ENCODE results near the gene INPP5A.

The INPP5A gene

DNA sequence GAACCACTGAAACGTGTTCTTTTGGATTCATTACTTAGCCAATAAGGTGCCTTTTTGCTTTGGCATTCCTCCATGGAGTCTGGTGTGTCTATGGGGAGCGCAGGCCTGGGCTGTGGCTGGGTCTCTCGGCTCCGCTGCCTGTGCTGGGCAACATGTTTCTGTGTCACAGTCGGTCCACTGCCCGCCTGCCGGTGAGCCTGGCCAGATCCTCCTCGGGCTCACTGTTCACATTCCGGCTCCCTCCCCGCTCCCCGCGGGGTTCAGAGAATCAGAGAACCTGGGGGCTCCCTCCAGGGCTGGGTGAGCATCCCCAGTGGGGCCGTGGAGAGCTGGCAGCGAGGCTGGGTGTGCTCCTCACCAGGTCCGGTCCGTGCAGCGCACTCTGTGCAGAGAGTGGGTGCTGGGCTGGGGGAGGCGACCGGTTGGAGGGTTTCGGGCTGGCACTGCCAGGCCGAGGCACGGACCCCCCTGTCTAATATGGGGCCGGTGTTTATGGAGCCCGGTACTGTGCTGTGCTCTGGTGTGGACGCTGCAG, 70.4 kb downstream of the INPP5A start:
- in situ Hi-C loops (cut with HindIII; ENCODE audit: low sequenced_read_pairs), result no loop called here

DNA sequence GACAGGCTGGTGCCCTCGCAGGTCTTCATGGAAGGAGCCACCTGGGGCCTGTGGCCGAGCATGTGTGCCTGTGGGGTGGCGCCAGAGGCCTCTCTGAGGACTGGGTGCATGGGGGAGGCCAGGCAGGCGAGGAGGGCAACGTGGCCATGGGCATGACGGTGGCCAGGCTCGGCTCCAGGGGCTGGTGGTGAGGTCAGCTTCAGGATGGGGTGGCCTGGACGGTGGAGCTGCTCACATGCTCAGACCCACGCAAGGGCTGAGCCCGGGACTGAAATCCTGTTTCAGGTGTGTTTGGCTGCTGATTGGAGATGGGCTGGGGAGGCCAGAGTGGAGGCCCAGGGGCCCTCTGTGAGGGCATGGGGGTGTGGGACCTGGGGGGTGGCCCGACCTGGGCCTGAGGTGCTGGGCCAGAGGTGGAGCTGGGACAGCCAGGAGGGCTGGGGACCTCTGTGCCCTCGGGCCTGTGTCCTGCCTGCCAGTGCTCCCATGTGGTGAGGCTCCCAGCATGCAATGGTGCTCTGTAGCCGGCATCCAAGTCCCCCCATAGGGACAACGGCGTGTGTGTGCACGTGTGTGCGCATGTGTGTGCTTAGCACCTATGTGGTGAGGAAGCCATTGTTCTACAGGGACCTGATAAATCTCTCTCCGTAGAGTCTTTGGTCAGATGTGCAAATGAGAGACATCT, 71.1 kb downstream of the INPP5A start:
- in situ Hi-C loops (cut with HindIII; ENCODE audit: low sequenced_read_pairs), result no loop called here

DNA sequence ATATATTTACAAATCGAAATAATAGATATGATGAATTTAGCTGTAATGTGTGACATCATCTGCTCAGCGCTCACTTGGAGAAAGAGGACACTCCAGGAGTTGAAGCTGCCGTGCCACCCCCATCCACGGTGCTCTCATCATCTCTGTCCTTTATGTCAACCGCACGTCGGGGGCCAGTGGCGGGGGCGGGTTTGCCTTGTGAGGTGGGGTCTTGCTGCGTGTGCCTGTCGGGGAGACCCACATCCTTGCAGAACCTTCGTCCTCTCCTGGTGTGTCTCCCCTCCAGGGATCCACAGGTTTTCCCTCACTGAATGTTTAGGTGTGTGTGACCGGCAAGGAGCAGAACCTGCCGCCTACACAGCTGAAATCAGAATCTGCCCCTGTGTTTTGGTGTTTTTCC, 71.6 kb downstream of the INPP5A start:
- in situ Hi-C loops (cut with HindIII; ENCODE audit: low sequenced_read_pairs), result no loop called here

DNA sequence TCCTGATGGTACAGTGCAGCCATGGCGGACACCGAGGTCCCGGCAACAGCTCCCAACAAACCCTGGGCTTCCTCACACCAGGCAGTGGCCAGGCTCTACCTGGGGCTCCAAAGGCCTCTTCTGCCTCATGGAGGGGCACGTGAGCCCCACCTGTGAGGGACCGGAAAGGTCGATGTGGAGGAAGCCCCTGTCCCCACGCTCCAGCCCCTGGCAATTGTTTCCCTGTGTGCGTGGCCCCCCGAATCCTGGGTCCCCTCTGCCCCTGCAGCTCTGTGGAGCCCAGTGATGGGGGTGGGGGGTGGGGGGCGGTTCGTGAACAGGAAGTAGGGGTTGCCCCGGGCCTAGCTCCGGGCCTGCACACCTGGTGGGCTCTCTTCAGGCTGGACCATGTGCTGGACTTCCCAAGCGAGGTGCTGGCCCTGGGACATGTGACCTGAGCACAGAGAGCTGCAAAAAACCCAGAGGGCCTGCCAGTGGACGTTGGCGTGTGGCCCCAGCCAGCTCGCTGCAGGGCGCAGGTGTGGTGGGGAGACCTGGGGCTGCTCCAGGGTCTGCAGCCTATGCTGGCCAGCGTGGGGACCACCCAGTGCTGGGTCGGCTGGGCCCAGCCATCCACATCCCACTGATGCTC, 72.6 kb downstream of the INPP5A start:
- in situ Hi-C loops (cut with HindIII; ENCODE audit: low sequenced_read_pairs), result loop anchor here (10.0 kb wide), 2 partner anchors 105 to 375 kb away; no protein-coding TSS in a partner anchor

DNA sequence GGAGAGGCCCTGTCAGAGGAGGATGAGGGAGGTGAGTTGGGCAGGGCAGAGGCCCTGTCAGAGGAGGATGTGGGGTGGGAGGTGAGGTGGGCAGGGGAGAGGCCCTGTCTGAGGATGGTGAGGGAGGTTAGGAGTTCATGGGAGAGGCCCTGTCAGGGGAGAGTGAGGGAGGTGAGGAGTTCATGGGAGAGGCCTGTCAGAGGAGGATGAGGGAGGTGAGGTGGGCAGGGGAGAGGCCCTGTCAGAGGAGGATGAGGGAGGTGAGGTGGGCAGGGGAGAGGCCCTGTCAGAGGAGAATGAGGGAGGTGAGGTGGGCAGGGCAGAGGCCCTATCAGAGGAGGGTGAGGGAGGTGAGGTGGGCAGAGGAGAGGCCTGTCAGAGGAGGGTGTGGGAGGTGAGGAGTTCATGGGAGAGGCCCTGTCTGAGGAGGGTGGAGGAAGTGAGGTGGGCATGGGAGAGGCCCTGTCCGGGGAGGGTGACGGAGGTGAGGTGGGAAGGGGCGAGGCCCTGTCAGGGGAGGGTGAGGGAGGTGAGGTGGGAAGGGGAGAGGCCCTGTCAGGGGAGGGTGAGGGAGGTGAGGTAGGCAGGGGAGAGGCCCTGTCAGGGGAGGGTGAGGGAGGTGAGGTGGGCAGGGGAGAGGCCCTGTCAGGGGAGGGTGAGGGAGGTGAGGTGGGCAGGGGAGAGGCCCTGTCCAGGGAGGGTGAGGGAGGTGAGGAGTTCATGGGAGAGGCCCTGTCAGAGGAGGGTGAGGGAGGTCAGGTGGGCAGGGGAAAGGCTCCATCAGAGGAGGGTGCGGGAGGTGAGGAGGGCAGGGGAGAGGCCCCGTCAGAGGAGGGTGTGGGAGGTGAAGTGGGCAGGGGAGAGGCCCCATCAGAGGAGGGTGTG, 73.7 kb downstream of the INPP5A start:
- in situ Hi-C loops (cut with HindIII; ENCODE audit: low sequenced_read_pairs), result loop anchor here (10.0 kb wide), 2 partner anchors 106 to 376 kb away; no protein-coding TSS in a partner anchor

DNA sequence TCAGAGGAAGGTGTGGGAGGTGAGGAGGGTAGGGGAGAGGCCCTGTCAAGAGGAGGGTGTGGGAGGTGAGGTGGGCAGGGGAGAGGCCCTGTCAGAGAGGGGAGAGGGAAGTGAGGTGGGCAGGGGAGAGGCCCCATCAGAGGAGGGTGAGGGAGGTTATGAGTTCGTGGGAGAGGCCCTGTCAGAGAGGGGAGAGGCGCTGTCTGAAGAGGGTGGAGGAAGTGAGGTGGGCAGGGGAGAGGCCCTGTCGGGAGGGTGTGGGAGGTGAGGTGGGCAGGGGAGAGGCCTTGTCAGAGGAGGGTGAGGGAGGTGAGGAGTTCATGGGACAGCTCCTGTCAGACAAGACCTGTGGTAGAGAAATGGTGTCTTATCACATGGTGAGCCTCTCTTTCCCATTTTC, 74.4 kb downstream of the INPP5A start:
- in situ Hi-C loops (cut with HindIII; ENCODE audit: low sequenced_read_pairs), result loop anchor here (10.0 kb wide), 2 partner anchors 107 to 377 kb away; no protein-coding TSS in a partner anchor

DNA sequence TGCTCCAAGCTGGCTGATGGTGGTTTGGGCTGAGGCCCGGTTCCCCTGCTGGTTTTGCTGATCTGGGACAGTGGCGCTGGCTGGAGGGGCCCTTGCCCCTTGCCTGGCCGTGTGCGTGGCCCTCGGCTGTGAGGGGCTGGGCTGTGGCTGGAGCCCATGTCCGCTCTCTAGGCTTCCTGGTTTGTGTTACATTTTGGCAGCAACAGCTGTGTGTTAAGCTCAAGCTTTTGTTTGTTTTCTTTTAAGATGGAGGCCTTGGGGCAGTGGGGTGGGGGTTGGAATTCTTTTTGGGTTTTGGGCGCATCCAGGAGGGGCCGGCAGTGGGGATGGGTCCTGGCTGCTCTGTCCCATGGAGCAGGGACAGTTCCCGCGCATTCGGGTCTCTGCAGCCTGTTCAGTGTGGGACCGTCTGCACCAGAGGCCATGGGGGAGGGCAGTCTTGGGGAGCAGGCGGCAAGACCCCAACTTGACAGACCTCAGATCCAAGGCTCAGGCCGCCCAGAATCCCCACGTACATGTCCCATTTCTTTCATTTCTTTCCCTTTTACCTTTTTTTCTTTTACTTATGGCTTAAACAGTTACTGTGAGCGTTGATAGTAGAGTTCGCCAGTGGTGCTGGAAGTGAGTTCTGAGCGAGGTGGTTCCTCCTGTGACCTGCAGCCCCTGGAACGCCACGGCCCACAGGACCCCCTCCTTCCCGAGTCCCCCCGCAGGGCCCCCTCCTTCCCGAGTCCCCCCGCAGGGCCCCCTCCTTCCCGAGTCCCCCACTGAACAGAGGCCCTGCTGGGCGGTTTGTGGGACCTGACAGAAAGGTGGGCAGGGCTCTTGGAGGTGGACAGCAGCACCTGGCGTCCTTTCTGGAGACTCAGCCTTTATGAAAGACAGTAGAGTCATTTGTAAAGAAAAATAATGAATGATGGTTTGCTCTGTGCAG, 75.3 kb downstream of the INPP5A start:
- in situ Hi-C loops (cut with HindIII; ENCODE audit: low sequenced_read_pairs), result loop anchor here (10.0 kb wide), 2 partner anchors 108 to 378 kb away; no protein-coding TSS in a partner anchor

DNA sequence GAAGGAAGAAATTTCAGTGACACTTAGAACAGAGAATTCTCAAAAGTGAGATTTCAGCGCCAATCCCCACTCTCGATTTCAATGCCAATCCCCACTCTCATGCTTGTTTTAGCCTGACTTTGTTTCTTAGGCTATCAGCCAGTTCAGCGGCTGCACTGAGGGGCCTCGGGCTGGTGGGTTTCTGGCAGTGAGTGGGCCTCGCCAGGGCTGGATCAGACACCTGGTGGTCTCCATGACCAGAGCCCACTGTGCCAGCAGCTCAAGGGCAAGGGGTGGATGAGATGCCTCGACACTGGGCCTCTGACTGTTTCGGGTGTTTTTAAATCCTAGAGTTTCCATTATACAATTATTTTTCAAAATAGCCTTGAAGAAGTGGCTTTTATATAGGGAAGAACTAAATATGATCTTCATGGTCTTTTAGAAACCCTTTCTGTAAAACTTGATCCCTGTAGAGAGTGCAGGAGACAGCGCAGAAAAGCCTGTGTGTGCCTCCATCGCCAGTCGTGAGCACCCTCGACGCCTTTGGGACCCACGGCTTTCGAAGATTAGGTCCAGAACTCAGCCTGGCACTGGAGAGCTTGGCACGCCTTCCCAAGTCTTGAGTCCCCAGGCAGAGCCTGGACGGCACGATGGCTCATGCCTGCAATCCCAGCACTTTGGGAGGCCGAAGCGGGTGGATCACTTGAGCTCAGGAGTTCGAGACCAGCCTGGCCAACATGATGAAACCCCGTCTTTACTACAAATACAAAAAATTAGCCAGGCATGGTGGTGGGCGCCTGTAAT, 76.2 kb downstream of the INPP5A start:
- in situ Hi-C loops (cut with HindIII; ENCODE audit: low sequenced_read_pairs), result loop anchor here (10.0 kb wide), 2 partner anchors 109 to 379 kb away; no protein-coding TSS in a partner anchor

DNA sequence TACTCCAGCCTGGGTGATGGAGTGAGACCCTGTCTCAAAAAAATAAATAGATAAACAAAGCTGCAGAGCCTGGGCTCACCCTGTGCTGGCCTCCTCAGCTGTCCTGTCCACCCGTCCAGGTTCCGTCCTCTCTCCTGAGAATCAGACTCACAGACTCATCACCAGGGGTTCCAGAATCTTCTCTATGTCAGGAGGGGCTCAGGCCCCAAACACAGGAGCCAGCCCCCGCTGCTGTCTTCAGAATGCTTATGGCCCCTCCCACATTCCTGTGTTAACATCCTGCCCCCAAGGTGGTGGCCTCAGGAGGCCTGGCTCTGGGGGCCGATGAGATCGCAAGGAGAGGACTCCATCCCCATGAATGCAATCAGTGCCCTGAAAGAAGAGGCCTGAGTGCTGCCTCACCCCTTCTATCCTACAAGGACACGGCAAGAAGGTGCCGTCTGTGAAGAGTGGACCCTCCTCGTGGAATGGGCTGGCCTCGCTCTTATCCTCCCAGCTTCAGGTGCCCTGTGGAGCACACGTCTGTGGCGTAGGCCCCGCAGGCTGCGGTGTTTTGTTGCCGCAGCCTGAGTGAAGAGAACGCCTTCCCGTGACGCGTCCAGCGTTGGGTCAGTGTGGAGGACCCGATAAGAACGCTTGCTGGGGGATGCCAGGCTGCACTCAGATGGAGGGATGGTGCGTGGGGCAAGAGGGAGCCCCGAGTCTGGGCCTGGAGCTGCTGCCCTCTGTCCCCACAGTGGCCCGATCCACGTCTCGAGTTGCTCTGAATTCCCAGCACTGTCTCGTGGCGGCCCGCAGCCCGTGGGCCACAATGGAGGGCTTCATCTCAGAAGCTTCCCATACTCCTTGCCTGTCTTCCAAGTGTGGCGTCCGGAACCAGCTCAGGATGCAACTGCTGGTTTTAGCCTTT, 77.1 kb downstream of the INPP5A start:
- in situ Hi-C loops (cut with HindIII; ENCODE audit: low sequenced_read_pairs), result loop anchor here (5.0 to 10.0 kb wide), 5 partner anchors 53 to 380 kb away; no protein-coding TSS in a partner anchor

DNA sequence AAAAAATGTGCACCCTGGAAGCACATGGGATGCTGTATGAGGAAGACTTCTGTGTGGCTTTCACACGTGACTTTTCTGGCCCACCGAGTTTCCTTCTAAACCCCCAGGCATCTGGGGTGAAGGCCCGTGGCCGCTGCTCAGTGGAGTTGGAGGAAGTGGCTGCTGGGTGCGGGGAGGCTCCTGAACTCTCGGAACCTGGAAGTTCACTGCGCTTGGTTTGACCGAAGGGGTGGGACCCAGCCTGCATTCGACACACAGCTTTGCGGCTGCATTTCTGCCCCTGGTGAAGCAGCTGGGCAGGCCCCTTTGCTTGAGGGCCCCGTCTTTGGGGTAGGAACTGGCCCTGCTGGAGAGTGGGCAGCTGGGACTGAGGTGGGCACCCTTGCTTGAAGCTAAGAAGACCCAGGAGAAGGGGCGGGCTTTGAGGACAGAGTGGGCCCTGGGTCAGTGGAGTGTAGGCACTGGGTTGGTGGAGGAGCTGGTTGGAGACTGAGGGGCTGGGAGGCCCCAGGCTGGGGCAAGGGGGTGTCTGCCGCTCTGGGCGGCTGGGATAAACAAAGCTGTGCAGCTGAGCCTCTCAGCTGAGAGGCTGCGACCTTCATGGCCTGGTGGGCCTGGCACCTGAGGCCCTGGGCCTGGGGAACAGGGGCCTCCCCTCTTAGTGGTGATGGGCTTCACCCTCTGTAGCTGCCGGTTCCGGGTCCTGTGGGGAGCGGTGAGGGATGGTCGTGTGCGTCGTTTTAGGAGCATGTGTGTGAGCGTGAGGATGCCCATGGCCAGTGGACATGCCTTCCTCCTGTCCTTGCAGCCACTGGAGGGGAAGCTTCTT, 78.0 kb downstream of the INPP5A start:
- in situ Hi-C loops (cut with HindIII; ENCODE audit: low sequenced_read_pairs), result loop anchor here (5.0 to 10.0 kb wide), 5 partner anchors 52 to 381 kb away; no protein-coding TSS in a partner anchor

DNA sequence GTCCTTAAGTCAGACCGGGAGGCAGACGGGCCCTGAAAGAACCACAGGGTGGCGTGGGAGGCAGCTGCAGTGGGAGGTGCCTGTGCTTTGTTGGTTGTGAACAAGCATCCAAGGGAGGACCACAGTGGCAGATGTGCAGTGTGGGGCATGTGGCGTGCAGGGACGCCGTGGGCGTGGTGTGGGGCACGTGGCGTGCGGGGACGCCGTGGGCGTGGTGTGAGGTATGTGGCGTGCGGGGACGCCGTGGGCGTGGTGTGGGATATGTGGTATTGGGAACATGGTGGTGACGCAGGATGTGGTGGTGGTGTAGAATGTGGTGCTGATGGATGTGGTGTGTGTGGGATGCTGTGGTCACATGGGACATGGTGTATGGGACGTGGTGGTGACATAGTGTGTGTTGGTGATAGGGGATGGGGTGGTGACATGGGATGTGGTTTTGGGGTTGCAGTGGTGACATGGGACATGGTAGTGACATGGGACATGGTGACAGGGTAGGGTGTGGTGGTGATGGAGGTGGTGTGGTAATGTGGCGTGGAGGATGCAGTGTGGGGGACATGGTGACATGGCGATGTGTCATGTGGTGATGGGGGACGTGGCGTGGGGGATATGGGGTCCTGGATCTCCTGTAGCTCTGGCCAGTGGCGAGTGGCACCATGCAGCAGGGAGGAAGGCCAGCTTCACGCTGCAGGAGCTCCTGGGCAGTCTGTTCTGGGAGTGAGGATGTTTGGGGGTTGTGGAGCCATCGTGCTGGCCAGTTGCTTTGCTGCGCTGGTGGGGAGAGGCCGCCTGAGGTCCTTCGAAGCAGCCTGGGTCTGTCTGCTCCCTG, 78.8 kb downstream of the INPP5A start:
- in situ Hi-C loops (cut with HindIII; ENCODE audit: low sequenced_read_pairs), result loop anchor here (5.0 to 10.0 kb wide), 5 partner anchors 51 to 382 kb away; no protein-coding TSS in a partner anchor

DNA sequence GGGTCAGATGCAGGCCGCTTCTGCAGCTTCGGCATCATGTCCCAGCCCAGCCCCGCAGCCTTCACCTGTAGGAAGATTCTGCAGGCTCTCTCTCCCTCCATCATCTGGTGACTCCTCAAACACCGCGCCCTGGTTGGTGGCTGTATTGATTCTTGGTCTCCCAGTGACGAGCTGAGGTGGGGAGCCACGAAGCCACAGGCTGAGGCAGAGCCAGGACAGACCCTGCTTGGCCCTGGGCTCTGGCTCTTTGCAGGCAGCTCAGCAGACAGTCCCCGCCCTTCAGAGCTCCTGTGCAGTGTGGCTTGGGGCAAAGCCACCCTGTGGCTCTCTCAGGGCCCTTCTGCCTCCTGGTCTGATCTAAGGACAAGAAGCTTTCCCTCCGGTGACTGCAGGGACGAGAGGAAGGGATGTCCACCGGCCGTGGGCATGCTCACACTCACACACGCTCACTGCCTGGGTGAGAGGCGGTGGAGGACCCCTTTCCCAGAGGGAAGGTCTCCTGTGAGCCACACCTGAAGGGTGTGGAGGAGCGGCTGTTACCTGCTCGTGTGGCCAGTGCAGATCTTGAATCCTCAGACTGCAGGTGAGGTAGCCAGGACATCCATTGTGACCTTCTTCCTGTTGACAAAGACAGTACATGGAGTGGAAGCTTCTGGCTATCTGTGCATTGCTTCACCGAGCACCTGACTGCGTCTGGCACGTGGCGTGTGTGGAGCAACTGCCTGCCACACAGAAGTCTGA, 79.6 kb downstream of the INPP5A start:
- in situ Hi-C loops (cut with HindIII; ENCODE audit: low sequenced_read_pairs), result loop anchor here (5.0 to 10.0 kb wide), 5 partner anchors 50 to 382 kb away; no protein-coding TSS in a partner anchor

DNA sequence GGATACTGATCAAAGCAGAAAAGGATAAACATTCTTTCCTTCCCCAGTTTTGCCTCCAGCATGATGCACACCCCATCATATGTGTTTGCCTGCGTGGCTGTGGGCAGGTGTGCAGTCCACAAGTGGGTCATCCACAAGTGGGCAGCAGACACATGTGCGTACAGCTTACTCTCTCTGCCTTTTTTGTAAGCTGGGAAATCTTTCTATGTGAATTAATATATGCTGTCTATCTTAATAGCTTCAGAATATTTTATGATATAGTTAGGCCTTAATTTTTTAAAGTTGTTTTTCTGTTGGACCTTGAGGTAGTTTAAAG, 80.1 kb downstream of the INPP5A start:
- in situ Hi-C loops (cut with HindIII; ENCODE audit: low sequenced_read_pairs), result loop anchor here (5.0 to 10.0 kb wide), 5 partner anchors 50 to 383 kb away; no protein-coding TSS in a partner anchor

DNA sequence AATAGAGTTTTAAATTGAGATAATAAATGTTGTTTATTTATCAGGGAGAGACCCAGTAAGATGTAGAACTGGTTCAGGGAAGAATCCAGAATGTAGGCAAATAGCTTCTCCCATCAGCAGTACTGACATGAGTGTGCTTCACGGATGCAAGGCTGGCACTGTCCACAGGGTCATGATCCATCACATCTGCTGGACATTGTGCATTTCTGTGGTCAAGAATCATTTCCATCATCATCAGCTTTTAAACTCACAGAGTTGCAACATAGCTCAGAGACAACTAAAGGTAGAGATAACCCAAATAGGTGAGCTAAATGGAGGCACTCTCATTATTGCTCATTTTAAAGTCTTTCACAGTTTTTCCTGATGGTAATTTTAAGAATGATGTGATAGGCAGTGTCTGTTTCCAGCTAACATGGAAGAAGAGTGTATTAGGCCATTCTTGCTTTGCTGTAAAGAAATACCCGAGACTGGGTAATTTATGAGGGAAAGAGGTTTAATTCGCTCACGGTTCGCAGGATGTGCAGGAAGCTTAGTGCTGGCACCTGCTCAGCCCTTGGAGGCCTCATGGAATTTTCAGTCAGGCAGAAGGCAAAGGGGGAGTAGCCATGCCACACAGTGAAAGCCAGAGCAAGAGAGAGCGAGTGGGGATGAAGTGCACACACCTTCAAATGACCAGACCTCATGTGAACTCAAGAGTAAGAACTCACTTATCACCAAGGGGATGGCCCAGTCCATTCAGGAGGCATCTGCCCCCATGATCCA, 80.8 kb downstream of the INPP5A start:
- in situ Hi-C loops (cut with HindIII; ENCODE audit: low sequenced_read_pairs), result loop anchor here (5.0 to 10.0 kb wide), 5 partner anchors 49 to 384 kb away; no protein-coding TSS in a partner anchor

DNA sequence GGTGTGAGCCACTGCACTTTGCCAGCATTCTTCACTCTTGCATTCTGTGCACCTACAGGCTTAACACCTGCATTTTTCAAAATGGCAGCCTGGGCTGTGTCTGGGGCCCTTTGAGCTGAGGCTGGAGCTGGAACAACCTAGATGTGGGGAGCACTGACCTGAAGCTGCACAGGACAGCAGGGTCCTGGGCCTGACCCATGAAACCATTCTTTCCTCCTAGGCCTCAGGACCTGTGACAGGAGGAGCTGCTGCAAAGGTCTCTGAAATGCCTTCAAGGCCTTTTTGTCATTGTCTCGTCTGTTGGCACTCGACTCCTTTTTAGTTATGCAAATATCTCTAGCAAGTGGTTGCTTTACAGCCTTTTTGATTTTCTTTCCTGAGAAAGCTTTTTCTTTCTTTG, 82.3 kb downstream of the INPP5A start:
- in situ Hi-C loops (cut with HindIII; ENCODE audit: low sequenced_read_pairs), result loop anchor here (5.0 to 10.0 kb wide), 5 partner anchors 47 to 385 kb away; no protein-coding TSS in a partner anchor

All from DLD1 (cell line).